NCI-H748 (cell line): ENCODE measurements around the gene DNPH1.
A peak's percentile ranks its signal among the peaks of the same experiment; 100 is the strongest.

Experiments used
- DNase-seq: peaks from one replicate; lab custom pipeline; 2025; ENCODE audit not compliant: unreplicated experiment; lab: John Stamatoyannopoulos, UW

Gene DNPH1

DNA sequence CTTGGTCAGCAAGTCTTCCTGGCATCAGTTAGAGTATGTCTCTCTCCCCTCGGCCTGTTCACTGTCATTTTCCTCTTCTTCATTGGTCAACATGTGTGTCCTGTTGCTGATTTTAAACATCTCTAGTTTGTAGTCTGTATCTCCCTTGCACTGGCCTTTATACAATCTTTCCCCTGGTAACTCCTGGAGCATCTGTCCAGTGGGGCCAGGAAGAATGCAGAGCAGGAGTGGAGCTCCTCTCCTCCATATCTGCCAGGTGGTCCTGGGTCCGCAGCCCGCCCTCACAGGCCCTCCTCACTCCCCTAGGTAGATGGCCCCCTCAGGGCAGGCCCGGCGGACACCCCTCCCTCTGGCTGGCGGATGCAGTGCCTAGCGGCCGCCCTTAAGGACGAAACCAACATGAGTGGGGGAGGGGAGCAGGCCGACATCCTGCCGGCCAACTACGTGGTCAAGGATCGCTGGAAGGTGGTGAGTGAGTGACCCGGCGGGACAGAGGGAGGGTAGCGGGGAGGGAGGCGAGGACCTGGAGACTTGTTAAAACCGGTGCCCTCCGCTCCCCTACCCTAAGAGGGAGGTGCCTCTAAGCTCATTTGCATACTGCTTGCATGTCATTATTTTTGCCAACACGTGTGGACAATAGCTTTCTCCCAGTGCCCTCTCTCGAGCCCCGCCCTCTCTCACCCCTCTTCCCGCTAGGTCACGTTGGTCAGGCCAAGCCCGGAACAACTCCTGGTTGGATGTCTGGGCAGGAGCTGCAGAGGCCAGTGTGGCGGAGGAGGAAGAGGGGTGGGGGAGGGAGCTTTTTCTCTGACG is 17.2 kb upstream of the DNPH1 start:
- peak; percentile 94 for DNase-seq

- DNase-seq = peak; percentile 60
Observed at GRCh38 chr6:43243664-43244321, 14.5 kb upstream of the DNPH1 start.

GRCh38 chr6:43242908-43243663 is 13.8 kb upstream of the DNPH1 start, which contains the start of gene TTBK1:
TTBK1 (plus strand) TSS chr6:43243481; CDS start chr6:43246661, 3,180 bp downstream.
- peak; percentile 81 for DNase-seq

- DNase-seq = no peak
Observed at GRCh38 chr6:43241446-43241845, 12.2 kb upstream of the DNPH1 start.

DNA sequence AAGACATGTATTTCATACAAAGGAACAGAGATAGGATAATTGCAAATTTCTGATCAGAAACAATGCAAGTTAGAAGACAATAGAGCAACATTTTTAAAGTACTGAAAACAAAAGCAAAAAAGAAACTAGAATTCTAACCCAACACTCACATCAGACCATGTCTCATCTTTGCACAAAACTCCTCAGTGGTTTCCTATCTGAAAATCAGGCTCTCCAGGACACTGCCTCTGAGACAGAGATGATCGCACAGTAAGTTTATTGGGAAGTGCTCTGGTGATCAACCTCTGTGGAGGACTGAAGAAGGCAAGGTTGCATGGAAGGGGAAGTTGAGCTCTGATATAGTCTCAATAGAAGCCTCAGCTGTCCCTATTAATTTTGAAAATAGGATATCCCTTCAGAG is 11.7 kb upstream of the DNPH1 start:
- no peak for DNase-seq

DNA sequence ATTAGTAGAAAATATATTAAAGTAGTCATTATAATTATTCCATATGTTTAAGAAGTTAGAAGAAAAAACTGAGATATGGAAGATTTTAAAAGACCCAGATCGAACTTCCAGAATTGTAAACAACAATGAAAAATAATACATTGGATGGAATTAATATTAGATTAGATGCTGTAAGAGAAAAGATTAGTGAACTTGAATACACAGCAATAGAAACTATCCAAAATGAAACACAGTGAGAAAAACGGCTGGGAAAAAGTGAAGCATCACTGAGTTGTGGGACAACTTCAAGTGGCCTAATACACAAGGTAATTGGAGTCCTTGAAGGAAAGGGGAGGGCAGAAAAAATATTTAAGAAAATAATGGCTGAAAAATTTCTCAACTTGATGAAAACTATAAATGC is 9.8 kb upstream of the DNPH1 start:
- DNase-seq = no peak

DNA sequence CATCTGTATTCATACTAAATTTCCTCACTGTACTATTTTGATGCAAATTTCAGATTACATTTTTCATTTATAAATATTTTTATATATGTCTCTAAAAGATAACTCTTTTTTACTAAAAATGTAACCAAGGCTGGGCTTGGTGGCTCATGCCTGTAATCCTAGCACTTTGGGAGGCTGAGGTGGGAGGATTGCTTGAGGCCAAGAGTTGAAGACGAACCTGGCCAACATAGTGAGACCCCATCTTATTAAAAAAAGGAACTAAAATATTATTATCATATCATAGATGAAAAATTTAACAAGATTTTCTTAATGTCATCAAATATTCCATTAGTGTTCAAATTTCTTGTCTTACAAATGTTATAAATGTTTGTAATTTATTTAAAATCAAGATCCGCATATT is 6.6 kb upstream of the DNPH1 start:
- no peak for DNase-seq

- DNase-seq = no peak
Observed at GRCh38 chr6:43231735-43232450, 2.6 kb upstream of the DNPH1 start.

- DNase-seq = no peak
Observed at GRCh38 chr6:43231053-43231452, 1.8 kb upstream of the DNPH1 start.

DNA sequence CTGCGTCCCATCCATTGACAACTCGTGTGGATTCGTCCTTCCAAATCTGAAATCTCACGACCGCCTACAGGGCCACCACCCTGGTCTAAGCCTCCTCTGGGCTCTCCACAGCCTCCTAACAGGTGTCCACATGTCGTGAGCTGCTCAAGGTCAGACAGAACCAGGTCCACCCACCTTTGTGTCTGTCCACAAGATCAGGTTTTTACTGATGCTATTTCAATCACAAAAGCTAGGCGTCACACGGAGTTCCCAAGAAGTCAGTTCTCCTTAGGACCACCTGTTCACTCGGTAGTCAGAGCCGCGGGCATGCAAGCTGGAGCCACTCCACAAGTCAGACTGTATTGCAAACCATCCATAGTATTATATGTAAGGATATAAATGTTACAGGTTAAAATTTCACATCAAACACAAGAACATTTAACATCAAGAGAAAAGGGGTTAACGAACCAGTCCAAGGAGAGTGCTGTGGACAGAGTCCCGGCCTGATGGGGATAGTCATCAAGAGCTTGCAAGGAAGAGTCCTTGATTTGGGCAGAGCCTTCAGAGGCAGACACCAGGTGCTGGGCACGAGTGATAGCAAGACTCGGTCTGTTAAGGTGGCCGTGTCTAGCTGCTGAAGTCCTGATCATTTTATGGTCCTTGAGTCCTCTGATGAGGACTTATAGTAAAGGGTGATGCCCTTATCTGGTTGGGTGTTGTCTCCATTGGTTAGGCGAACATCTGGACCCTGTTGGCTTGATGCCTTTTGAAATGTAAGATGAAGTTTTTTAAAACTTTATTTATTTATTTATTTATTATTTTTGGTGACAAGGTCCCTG is 731 bp upstream of the DNPH1 start:
- DNase-seq = no peak

DNA sequence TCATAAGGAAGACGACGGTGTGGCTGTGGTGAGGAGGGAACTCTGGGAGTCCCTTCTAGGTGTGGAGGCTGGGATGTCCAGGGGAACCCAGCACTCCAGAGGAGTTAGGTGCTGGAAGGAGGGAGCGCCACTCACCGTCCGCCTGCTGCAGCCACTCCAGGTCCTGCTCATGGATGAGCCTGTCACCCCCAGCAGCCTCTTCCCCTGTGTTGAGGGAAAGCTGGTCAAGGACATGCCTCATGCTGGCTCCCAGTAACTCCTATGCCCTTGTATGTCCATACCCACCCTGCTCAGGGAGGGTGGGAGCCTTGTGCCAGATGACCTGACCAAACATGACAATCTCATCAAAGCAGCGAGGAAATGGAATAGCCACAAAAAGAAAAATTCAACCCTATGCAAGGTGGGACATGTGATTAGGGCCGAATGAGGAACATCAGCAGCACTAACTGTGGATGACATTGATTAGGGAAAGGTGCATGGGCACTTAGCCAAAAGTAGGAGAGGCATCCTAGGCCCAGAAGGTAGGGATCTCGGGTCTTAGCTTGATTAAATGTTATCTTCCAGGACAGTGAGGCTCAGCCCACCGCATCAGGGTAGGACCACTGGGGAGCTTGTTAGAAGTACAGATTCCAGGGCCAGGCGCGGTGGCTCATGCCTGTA is 3.0 kb downstream of the DNPH1 start:
- no peak for DNase-seq

DNA sequence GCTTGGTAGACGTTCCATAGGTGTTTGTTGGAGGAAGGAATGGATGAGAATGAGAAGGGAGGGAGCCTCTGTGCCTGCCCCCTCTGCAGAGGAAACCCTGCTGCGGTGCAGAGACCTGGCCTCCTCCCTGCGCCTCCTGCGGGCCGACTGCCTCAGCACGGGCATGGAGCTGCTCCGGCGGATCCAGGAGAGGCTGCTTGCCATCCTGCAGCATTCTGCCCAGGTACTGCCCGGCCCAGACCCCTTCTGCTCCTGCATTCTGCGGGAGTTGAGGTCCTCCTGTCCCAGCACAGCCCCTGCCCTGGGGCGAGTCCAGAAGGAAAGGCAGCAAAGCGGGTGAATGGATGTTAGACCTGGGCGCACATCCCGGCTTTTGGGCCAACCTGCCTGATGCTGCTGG is 6.1 kb downstream of the DNPH1 start:
- no peak for DNase-seq

DNA sequence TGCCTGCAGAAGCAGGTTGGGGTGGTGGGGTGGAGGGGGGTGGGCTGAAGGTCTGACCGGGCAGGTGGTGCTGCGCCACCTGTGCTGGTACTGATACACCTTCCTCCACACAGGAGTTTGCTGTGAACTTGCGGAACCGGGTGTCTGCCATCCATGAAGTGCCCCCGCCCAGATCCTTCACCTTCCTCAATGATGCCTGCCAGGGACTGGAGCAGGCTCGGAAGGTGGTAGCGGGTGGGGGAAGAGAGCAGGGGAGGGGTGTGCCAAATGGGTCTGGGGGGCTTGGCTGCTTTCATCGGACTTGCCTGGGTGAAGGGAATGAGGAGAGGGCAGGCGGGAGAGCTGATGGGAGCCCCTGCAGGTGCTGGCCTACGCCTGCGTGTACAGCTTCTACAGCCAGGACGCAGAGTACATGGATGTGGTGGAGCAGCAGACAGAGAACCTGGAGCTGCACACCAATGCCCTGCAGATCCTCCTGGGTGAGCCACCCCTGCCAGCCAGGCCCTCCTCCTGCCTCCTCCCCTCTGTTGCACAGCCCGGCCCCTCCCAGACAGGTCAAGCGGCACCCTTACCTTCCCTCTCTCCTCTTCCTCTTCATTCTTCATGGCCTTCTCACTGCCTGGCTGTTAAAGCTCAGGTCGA is 6.7 kb downstream of the DNPH1 start:
- DNase-seq = no peak

DNA sequence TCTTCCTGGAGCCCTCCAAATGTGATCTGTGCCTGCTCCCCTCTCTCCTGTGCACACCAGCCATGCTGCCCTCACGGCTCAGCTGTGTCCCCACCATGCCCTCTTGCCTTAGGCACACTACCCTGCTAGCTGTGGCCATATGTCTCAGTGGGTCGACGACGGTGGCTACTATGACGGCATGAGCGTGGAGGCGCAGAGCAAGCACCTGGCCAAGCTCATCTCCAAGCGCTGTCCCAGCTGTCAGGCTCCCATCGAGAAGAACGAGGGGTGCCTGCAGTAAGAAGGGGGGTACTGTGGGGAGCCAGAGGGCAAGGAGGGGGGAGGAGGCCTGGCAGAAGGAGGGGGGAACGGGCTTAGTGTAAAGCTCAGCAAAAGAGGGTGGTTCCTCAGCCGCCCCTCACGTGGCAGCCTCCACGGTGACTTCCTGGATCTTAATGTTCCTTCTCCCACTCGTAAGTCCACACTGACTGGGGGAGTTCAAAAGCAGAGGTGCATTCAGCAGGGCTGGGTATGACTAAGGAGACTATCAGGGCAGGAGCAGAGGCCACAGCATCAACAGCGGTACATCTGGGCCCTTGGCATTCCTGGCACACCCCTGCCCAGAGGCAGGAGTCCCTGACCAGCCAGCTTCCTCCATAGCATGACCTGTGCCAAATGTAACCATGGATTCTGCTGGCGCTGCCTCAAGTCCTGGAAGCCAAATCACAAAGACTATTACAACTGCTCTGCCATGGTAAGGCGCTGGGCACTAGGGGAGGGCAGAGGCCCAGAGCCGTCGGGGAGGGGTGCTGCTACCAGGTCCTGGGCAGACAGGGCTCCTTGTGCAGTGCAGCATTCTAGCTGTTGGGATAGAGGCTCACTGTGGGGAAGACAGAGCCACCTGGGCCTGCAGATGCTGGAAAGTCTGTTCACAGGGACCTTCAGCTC is 8.0 kb downstream of the DNPH1 start:
- DNase-seq = no peak

DNA sequence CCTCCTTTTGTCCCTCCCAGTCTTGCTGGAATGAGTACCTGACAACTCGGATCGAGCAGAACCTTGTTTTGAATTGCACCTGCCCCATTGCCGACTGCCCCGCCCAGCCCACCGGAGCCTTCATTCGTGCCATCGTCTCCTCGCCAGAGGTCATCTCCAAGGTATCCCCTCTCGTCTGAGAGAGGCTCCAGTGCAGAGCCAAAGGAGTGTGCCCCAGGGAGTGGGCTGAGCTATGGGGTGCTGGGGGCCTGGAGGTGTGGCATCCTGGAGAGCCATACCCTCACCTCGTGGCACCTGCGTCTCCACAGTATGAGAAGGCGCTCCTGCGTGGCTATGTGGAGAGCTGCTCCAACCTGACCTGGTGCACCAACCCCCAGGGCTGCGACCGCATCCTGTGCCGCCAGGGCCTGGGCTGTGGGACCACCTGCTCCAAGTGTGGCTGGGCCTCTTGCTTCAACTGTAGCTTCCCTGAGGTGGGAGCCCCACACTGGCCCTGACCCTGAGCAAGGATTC is 8.8 kb downstream of the DNPH1 start:
- no peak for DNase-seq

- DNase-seq = no peak
Observed at GRCh38 chr6:43219814-43220213, 9.5 kb downstream of the DNPH1 start.

DNA sequence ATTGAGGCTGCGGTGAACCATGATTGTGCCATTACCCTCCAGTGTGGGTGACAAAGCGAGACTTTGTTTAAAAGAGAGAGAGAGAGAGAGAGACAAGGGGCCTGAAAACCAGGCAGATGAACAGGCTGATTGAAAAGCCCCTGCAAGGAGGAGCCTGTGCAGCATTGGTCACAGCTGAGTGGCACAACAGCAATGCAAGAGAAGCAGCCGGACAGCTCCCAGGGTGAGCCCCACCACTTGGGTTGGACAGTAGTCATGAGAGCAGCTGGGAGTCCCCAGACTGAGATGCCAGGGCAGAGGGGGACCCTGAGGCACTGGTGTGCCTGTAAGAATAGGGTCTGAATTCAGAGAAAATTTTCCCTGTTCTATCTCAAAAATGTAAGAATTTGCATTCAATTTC is 10.2 kb downstream of the DNPH1 start:
- no peak for DNase-seq

- DNase-seq = no peak
Observed at GRCh38 chr6:43217351-43217750, 11.9 kb downstream of the DNPH1 start.
